Transverse colon (tissue), 4 donors: ENCODE results near the gene SWSAP1. TPM values are rescaled to one million over a fixed set of nuclear protein-coding genes. Genes with fewer than 3 reads are reported as not detected.
A peak's percentile ranks its signal among the peaks of the same experiment; 100 is the strongest.

Experiments used
- DNase-seq: peaks from one replicate; pipeline ENCODE4 v3.0.0-alpha.2; 2019
- H3K27ac ChIP-seq, 4 donors: fragments of 200-600 bp; sonication (generic); 2 replicates each; pipeline ENCODE4 v1.5.1; 2016 to 2018; ENCODE audit warnings: inconsistent platforms in 4 of 4
- H3K27me3 ChIP-seq: fragments of 200-600 bp; sonication (generic); 2 replicates; pipeline ENCODE4 v1.5.1; 2017; ENCODE audit warnings: inconsistent platforms
- H3K36me3 ChIP-seq, 4 donors: fragments of 200-600 bp; sonication (generic); 2 replicates each; pipeline ENCODE4 v1.5.1; 2017 to 2019; ENCODE audit warnings: inconsistent platforms in 4 of 4
- H3K4me1 ChIP-seq, 4 donors: fragments of 200-600 bp; sonication (generic); 2 replicates each; pipeline ENCODE4 v1.5.1; 2017 to 2020; ENCODE audit warnings: inconsistent platforms in 4 of 4
- H3K4me3 ChIP-seq, 4 donors: fragments of 200-600 bp; sonication (generic); 1 replicate in 1 of 4; 2 replicates in 3 of 4; pipeline versions ENCODE4 v1.5.1 to v1.6.1; 2017 to 2019; ENCODE audit warnings: inconsistent platforms in 4 of 4
- H3K9me3 ChIP-seq, 2 donors: fragments of 200-600 bp; sonication (generic); 2 replicates each; pipeline ENCODE4 v1.5.1; 2017 to 2019; ENCODE audit warnings: inconsistent platforms in 2 of 2
- CTCF ChIP-seq, 5 experiments: fragments of 200-600 bp in 3 of 5; fragments of 450-650 bp in 2 of 5; sonication (generic) in 3 of 5; IDR thresholded peaks; 1 replicate in 2 of 5; 2 replicates in 3 of 5; pipeline ENCODE4 v1.5.1; 2016 to 2017; ENCODE audit warnings: antibody characterized with exemption in 5 of 5, inconsistent platforms in 3 of 5, mild to moderate bottlenecking in 2 of 5, moderate library complexity in 1 of 5
- EP300 ChIP-seq: sonication (generic); formaldehyde crosslinking; IDR thresholded peaks from one replicate; pipeline ENCODE4 v1.6.1; 2017; ENCODE audit warnings: antibody characterized with exemption, low read depth
- POLR2A ChIP-seq: fragments of 450-650 bp; IDR thresholded peaks from one replicate; pipeline ENCODE4 v1.6.1; 2016; ENCODE audit warnings: antibody characterized with exemption, mild to moderate bottlenecking, moderate library complexity
- POLR2AphosphoS5 ChIP-seq, 3 donors: sonication (generic); formaldehyde crosslinking; IDR thresholded peaks; one replicate each; pipeline ENCODE4 v1.6.1; 2016; ENCODE audit warnings: antibody characterized with exemption in 3 of 3
- WGBS, 2 donors: methylation state at CpG; one replicate each; pipeline ENCODE4 v1.1.5; 2018; ENCODE audit warnings: low coverage in 1 of 2; 5-methylcytosine and 5-hydroxymethylcytosine counted together
- in situ Hi-C, 4 donors: fragments of 200-750 bp; cut with MboI; loops; one replicate each; pipeline versions ENCODE4 v1.15.0 to v1.15.1; 2017; ENCODE audit warnings: low sequenced_read_pairs in 3 of 4, low pct_ligation_motif_present in 1 of 4, low pct_unique_long_range_greater_than_20kb in 1 of 4
- intact Hi-C: fragments of 100-400 bp; cut with DNase I; formaldehyde crosslinking; loops from one replicate; pipeline ENCODE4 v1.15.1; 2023; ENCODE audit warnings: low total_unique reads
- total RNA-seq, 4 donors: library from RNA; depleted of rRNA; stranded (reverse); fragments of >200 nt; gene quantifications; one replicate each; pipeline ENCODE4 v1.1.0, GENCODE V29; 2016

Gene SWSAP1
- total RNA-seq, 4 donors from 2014 or later = 2.1 to 11.1 (median 2.6) TPM

GRCh38 chr19:11356676-11357550, 17.6 kb upstream of the SWSAP1 start:
- Histone ChIP-seq H3K4me3 (no peak overlapping the region), H3K9me3 (no peaks in the 10 kb centered on the region), H3K27me3 (no peaks in the 10 kb centered on the region), H3K36me3 (no peaks in the 10 kb centered on the region), H3K4me1 (peaks cover 0 to 14% (median 12%) of the 10 kb centered on the region in 4 donors), H3K27ac (no peak overlapping the region)
- TF ChIP-seq EP300 (no peak), CTCF (IDR thresholded peaks at IDR 0.05) (no peak), POLR2AphosphoS5 (IDR thresholded peaks at IDR 0.05) (no peak), POLR2A (no peak)
- WGBS, 2 donors = 67 to 83% methylated on average over 3 to 11 of the region's 11 CpGs
- in situ Hi-C loops (no loop called here), intact Hi-C loops (no loop called here)
- no peak for DNase-seq

- in situ Hi-C loops (no loop called here), intact Hi-C loops (no loop called here)
- no peak for TF ChIP-seq EP300
- no peak for TF ChIP-seq POLR2A
- TF ChIP-seq POLR2AphosphoS5 (IDR thresholded peaks at IDR 0.05) = no peak
- no peak for TF ChIP-seq CTCF (IDR thresholded peaks at IDR 0.05)
- Histone ChIP-seq H3K27ac (no peak overlapping the region), H3K36me3 (peaks cover 0 to 5% (median 0%) of the 10 kb centered on the region in 4 donors), H3K9me3 (no peaks in the 10 kb centered on the region), H3K4me1 (peaks cover 0 to 16% (median 13%) of the 10 kb centered on the region in 4 donors), H3K27me3 (no peaks in the 10 kb centered on the region), H3K4me3 (no peak overlapping the region)
- DNase-seq = no peak
- WGBS, 2 donors = 87% methylated on average over 11 of the region's 11 CpGs; no CpG with 5 or more reads in 1 of the 2 donors
Observed at GRCh38 chr19:11359421-11359820, 15.0 kb upstream of the SWSAP1 start.

GRCh38 chr19:11361037-11361770, 13.3 kb upstream of the SWSAP1 start:
- Histone ChIP-seq H3K36me3 (peaks cover 0 to 5% (median 0%) of the 10 kb centered on the region in 4 donors), H3K9me3 (no peaks in the 10 kb centered on the region), H3K4me1 (peaks cover 0 to 9% (median 5%) of the 10 kb centered on the region in 4 donors), H3K27ac (peak overlapping the region in 1 of 4 donors; percentile 27), H3K27me3 (no peaks in the 10 kb centered on the region), H3K4me3 (peak overlapping the region in 2 of 4 donors; percentile 10 to 25)
- in situ Hi-C loops (no loop called here), intact Hi-C loops (no loop called here)
- 29 to 59% methylated on average over 6 to 43 of the region's 43 CpGs for WGBS, 2 donors
- TF ChIP-seq EP300 (no peak), POLR2A (no peak)
- DNase-seq = peak; percentile 92

- no peak overlapping the region for H3K4me3 ChIP-seq
- no peaks in the 10 kb centered on the region for H3K9me3 ChIP-seq
- TF ChIP-seq POLR2AphosphoS5 (IDR thresholded peaks at IDR 0.05) (no peak), EP300 (no peak), POLR2A (no peak), CTCF (IDR thresholded peaks at IDR 0.05) (no peak)
- intact Hi-C loops (no loop called here), in situ Hi-C loops (no loop called here)
- DNase-seq = no peak
- peak overlapping the region in 1 of 4 donors; percentile 27 for H3K27ac ChIP-seq
- no peaks in the 10 kb centered on the region for H3K27me3 ChIP-seq
- peaks cover 0 to 5% (median 0%) of the 10 kb centered on the region in 4 donors for H3K36me3 ChIP-seq
- 57 to 80% methylated on average over 12 to 35 of the region's 35 CpGs for WGBS, 2 donors
- peaks cover 0 to 9% (median 2%) of the 10 kb centered on the region in 4 donors for H3K4me1 ChIP-seq
Observed at GRCh38 chr19:11361771-11362731, 12.4 kb upstream of the SWSAP1 start.
